Measurements from ENCODE around the gene ANKRD40.

ANKRD40 gene

DNA sequence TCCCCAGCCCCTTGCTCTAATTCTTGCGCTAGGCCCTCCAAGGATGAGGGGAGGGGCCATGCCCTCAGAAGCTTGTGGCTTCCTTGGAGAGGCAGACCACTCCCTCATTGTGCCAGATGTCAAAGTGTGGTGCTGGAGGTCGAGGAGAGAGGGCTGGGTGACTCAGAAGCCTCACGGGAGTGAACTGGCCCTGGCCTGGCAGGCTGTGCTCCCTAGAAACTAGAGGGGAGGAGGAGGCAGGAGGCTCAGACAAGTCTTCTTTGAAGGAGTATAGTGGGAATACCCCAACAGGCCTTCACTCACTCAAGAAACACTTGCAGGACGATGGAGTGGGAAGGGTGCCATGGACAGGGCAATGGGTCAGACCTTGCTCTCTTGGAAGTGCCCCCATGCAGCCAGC lies 18.5 kb downstream of the ANKRD40 start:
- no peaks in the 10 kb centered on the region for H4K20me1 ChIP-seq (ENCODE audit: control insufficient read depth, insufficient read depth, low read depth, low read length)
- H3F3A ChIP-seq (ENCODE audit: control insufficient read depth, insufficient read depth): peaks cover 9% of the 10 kb centered on the region; the same call in 1 of the 2 replicates
- H3K27ac ChIP-seq (ENCODE audit: low read depth, low read length): no peak overlapping the region
- TF ChIP-seq, protein P1, sequence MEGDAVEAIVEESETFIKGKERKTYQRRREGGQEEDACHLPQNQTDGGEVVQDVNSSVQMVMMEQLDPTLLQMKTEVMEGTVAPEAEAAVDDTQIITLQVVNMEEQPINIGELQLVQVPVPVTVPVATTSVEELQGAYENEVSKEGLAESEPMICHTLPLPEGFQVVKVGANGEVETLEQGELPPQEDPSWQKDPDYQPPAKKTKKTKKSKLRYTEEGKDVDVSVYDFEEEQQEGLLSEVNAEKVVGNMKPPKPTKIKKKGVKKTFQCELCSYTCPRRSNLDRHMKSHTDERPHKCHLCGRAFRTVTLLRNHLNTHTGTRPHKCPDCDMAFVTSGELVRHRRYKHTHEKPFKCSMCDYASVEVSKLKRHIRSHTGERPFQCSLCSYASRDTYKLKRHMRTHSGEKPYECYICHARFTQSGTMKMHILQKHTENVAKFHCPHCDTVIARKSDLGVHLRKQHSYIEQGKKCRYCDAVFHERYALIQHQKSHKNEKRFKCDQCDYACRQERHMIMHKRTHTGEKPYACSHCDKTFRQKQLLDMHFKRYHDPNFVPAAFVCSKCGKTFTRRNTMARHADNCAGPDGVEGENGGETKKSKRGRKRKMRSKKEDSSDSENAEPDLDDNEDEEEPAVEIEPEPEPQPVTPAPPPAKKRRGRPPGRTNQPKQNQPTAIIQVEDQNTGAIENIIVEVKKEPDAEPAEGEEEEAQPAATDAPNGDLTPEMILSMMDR (IDR thresholded peaks at IDR 0.05; ENCODE audit: low read depth, low read length, poor library complexity, severe bottlenecking): no peak
- no peak for TF ChIP-seq EZH2phosphoT487 (IDR thresholded peaks at IDR 0.05; ENCODE audit: borderline replicate concordance, low read length)
- H3K4me3 ChIP-seq (ENCODE audit: low read length): no peak overlapping the region
- H3K4me1 ChIP-seq (ENCODE audit: control insufficient read depth, low read length): no peaks in the 10 kb centered on the region
- peaks cover 17% of the 10 kb centered on the region for H3K36me3 ChIP-seq (ENCODE audit: control insufficient read depth, low read length)
- no peaks in the 10 kb centered on the region for H3K79me2 ChIP-seq (ENCODE audit: control insufficient read depth, low read length)
- no peak overlapping the region for H3K4me2 ChIP-seq (ENCODE audit: low read length)
- H3K9me2 ChIP-seq (replicated peaks; ENCODE audit: control insufficient read depth, low read length): no peaks in the 10 kb centered on the region
- H3K27me3 ChIP-seq (ENCODE audit: control insufficient read depth, low read length): no peaks in the 10 kb centered on the region
- H3K9me3 ChIP-seq (ENCODE audit: control insufficient read depth, insufficient read depth, low read length): no peaks in the 10 kb centered on the region

DNA sequence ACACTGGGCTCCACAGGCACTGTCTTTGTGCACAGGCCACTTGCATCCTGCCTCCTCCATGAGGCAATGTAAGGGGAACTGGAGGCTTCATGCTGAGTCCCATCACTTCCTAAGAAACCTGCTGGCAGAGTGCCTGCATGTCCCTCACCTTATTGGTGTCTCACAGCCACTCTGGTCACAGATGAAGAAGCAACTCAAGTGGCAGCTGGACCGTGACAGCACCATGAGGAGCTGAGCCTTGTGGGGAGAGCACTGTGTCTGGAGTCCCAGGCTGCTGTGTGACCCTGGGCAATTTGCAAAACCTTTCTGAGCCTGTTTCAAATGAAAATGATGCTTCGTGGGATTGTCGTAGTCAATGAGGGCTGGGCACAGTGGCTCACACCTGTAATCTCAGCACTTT lies 19.5 kb downstream of the ANKRD40 start:
- no peak for TF ChIP-seq EZH2phosphoT487 (IDR thresholded peaks at IDR 0.05; ENCODE audit: borderline replicate concordance, low read length)
- TF ChIP-seq, protein P1 (IDR thresholded peaks at IDR 0.05; ENCODE audit: low read depth, low read length, poor library complexity, severe bottlenecking): no peak
- Histone ChIP-seq H3K27ac (ENCODE audit: low read depth, low read length) (no peak overlapping the region), H3K4me1 (ENCODE audit: control insufficient read depth, low read length) (no peaks in the 10 kb centered on the region)

DNA sequence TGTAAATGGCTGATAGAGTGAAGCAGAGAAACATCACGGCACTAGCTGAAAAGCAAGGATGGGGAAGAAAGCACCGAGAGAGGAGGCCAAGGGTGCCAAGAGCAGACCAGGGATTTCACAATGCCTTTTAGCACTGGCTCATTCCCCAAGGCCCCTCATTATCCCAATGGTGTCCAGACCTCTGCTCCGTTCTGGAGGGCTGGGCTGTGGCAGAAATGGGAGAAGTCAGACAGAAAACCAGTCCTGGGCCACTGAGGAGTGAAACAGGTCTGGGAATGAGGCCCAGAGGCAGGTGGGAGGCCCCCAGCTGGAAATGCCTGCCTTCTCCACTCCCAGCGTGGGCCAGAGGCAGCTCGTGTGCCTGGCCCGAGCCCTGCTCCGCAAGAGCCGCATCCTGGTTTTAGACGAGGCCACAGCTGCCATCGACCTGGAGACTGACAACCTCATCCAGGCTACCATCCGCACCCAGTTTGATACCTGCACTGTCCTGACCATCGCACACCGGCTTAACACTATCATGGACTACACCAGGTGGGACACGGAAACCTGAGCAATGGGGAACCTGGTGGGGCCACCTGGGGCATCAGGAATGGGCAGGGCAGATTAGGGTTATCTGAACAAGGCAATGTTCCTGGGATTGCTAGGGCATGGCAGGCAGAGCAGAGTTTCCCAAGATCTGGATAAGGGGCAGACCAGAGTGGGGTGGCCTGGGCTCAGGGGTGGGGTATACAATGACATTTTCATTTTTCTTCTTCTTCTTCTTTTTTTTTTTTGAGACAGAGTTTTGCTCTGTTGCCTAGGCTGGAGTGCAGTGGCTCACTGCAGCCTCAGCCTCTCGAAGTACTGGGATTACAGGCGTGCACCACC lies 20.3 kb downstream of the ANKRD40 start:
- no peak overlapping the region for H3K4me2 ChIP-seq (ENCODE audit: low read length)
- H3K27ac ChIP-seq (ENCODE audit: low read depth, low read length): no peak overlapping the region
- no peaks in the 10 kb centered on the region for H4K20me1 ChIP-seq (ENCODE audit: control insufficient read depth, insufficient read depth, low read depth, low read length)
- peaks cover 2% of the 10 kb centered on the region; the same call in 1 of the 2 replicates for H3K27me3 ChIP-seq (ENCODE audit: control insufficient read depth, low read length)
- TF ChIP-seq, protein P1 (IDR thresholded peaks at IDR 0.05; ENCODE audit: low read depth, low read length, poor library complexity, severe bottlenecking): no peak
- no peak for TF ChIP-seq EZH2phosphoT487 (IDR thresholded peaks at IDR 0.05; ENCODE audit: borderline replicate concordance, low read length)
- no peaks in the 10 kb centered on the region for H3K9me2 ChIP-seq (replicated peaks; ENCODE audit: control insufficient read depth, low read length)
- no peaks in the 10 kb centered on the region for H3K79me2 ChIP-seq (ENCODE audit: control insufficient read depth, low read length)
- H3K9me3 ChIP-seq (ENCODE audit: control insufficient read depth, insufficient read depth, low read length): no peaks in the 10 kb centered on the region
- H3K4me1 ChIP-seq (ENCODE audit: control insufficient read depth, low read length): no peaks in the 10 kb centered on the region
- H3F3A ChIP-seq (ENCODE audit: control insufficient read depth, insufficient read depth): peaks cover 9% of the 10 kb centered on the region; the same call in 1 of the 2 replicates
- H3K36me3 ChIP-seq (ENCODE audit: control insufficient read depth, low read length): peaks cover 3% of the 10 kb centered on the region
- no peak overlapping the region for H3K4me3 ChIP-seq (ENCODE audit: low read length)

More for the DNA sequence above, 19.5 kb downstream of the ANKRD40 start:
- Histone ChIP-seq H3F3A (ENCODE audit: control insufficient read depth, insufficient read depth) (peaks cover 9% of the 10 kb centered on the region; the same call in 1 of the 2 replicates), H3K4me2 (ENCODE audit: low read length) (no peak overlapping the region), H3K9me2 (replicated peaks; ENCODE audit: control insufficient read depth, low read length) (no peaks in the 10 kb centered on the region), H3K9me3 (ENCODE audit: control insufficient read depth, insufficient read depth, low read length) (no peaks in the 10 kb centered on the region), H3K27me3 (ENCODE audit: control insufficient read depth, low read length) (no peaks in the 10 kb centered on the region), H3K4me3 (ENCODE audit: low read length) (no peak overlapping the region), H3K79me2 (ENCODE audit: control insufficient read depth, low read length) (no peaks in the 10 kb centered on the region), H4K20me1 (ENCODE audit: control insufficient read depth, insufficient read depth, low read depth, low read length) (no peaks in the 10 kb centered on the region), H3K36me3 (ENCODE audit: control insufficient read depth, low read length) (peaks cover 10% of the 10 kb centered on the region)

Data from DOHH2 (cell line).